ENCODE data around the gene WDR3.

Gene WDR3

GRCh38 chr1:117959364-117959763 lies 29.8 kb downstream of the WDR3 start:
- DNase-seq = no peak

DNA sequence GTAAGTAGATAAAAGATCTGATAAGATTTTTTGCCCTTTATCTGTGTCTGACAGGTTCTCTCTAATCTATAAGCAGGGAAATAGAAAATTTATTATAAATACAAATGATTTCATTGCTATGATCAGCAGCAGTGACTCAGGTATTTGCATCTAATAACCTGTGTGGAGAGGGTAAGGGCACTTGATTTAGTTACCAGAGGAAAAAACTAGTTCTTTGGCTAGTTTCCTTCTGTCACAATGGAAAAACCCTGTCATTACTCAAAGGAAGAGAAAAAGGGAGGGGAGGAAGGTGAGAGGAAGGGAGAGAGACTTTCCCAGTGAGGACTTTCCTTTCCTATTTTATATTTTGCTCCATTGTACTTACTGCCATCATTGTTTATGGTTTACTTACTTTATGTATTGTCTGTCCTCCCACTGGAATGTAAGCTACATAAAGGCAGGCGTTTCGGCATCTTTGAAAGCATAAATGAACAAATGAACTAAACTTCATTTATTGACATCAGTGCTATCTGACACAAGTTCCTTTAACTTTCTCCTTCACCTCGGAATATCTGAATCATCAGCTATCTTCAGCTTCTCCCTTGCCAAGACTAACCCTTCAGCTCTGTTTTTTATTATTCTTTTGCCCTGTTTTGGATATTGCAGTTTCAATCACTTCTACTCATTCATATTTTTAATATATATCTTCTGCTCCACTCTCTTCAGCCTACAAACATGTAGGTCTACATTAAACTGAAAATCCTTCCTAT lies 34.9 kb downstream of the WDR3 start:
- DNase-seq = no peak

DNA sequence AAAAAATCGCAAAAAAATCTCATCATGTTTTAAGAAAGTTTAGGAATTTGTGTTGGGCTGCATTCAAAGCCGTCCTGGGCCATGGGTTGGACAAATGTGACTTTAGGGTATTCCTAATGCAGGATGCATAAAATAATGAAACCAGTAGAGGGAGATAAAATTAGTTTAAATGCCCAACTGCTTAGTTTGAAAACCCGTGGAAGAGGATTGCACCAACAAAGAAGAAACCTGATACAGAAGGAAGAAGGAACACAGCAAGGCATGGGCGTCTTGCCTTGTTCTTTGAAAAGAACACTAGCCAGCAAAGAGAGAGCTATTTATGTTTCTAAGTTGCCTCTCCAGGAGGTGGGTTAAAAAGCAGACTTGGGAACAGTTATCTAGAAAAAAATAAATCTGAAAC lies 37.9 kb downstream of the WDR3 start:
- peak; percentile 40 for DNase-seq

- peak; percentile 52 for DNase-seq
Measured at GRCh38 chr1:117967881-117968280, 38.3 kb downstream of the WDR3 start.

- DNase-seq = no peak
Measured at GRCh38 chr1:117970252-117970651, 40.7 kb downstream of the WDR3 start.

GRCh38 chr1:117971777-117972176 lies 42.2 kb downstream of the WDR3 start:
- DNase-seq = no peak

- DNase-seq = no peak
Measured at GRCh38 chr1:117976381-117976780, 46.8 kb downstream of the WDR3 start.

DNA sequence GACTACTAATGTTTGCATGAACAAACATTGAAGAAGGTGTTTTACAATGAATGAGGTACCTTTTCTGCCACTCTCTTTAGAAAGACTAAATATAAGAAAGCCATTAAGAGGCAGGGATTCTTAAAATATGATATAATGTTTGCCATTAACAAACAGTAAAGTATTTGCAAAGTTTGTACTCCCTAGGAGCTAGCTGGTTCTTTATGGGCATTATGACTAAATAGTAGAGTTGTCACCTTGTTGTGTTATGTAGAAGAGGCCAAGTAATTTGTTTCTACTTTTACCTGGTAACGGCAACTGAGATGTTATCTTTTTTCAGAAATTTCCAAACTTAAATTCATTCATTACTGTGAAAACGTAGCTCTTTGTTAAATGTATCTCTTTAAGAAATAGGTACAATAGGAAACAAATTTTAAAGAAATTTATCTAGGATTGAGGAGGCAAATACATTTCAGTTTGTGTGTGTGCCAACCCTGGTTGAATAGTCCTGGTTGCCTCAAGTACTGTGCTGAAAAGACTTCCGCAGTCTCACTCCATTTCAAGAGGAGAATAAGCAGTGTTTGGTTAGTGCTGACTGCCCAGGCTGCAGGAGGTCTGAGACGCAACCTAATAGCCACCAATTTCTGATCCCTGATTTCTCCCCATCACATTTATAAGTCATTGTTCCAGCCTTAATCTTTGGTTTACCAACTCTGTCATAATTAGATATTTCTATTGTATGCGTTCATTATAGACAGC lies 52.1 kb downstream of the WDR3 start:
- no peak for DNase-seq

DNA sequence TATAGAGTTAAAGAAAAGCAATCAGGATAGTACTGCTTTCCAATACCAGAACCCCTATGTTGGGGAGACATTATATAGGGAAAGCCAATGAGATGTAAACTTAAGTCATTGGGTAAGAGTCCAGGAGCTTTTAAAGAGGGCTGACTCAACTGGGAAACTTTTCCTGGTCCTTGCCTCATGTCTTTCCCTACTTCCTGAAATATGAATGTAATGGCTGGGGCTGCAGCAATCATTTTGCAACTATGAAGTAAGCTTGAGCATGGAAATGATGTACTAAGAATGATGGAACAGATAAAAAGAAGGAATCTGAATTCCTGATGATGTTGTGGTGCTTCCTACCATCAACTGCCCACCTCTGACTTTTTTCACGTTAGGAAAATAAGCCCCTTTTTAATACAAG lies 55.7 kb downstream of the WDR3 start:
- DNase-seq = no peak

GRCh38 chr1:117985973-117986372 lies 56.4 kb downstream of the WDR3 start:
- no peak for DNase-seq

DNA sequence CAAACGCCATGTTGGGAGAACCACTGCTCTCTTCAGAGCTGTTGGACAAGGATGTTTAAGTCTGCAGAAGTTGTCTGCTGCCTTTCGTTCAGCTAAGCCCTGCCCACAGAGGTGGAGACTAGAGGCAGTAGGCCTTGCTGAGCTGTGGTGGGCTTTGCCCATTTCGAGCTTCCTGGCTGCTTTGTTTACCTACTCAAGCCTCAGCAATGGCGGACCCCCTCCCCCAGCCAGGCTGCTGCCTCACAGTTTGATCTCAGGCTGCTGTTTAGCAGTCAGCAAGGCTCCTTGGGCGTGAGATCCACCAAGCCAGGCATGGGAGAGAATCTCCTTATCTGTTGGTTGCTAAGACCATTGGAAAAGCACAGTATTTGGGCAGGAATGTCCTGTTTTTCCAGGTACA lies 74.8 kb downstream of the WDR3 start:
- DNase-seq = no peak

DNA sequence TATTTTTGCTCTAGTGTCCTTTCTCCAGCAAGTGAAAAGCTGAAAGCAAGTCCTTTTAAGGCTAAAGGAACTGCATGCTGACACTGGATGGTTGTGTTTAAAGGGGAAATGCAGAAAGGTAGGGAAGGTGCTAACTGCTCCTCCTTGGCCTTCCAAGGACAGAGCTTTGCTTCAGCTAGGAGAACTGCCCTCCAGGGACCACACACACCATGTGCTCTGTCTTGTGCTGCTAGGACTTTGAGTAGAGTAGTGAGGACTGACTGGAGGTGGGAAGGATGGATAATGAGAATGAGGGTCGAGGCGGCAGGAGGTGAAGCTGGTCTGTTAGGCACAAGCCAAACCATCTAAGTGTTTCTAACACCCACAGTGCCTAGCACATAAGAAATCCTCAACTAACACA lies 77.9 kb downstream of the WDR3 start:
- DNase-seq = no peak

- DNase-seq = no peak
Measured at GRCh38 chr1:118008011-118008410, 78.5 kb downstream of the WDR3 start.

- no peak for DNase-seq
Measured at GRCh38 chr1:118012515-118013124, 83.1 kb downstream of the WDR3 start.

DNA sequence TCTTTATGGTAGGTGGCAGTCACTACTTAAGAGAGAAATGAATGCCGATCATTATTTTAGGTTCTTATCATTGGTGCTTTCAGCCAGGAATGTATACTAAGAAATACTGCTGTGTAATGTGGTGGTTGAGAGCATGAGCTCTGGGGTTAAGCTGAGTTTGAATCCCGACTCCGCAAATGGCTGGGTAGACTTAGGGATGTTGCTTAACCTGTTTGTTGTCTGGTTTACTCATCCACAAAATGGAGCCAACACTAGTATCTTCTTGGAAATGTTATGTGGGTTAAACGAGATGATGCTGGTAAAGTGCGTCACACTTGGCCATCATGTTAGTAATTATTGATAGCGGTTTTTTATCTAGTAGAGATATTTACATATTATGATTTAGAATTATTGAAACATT lies 83.8 kb downstream of the WDR3 start:
- DNase-seq = no peak

DNA sequence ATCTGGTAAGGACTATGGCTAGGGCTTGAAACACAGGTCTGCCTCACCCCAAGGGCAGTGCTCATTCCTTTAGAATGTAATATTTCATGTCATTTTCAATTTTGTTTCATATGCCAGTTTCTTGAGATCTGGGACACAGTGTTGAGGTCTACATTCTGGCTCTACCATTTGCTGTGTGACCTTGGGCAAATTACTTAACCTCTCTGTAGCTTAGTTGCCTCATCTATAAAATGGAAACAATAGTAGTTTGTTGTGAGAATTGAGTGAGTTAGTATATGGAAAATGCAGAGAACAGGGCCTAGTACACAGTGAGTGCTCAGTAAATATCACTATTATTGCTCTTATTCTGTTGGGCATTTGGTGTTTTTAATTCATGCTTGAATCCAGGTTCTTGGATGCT lies 84.4 kb downstream of the WDR3 start:
- DNase-seq = no peak

Measured in hematopoietic multipotent progenitor cell treated with erythropoietin and hydrocortisone succinate and interleukin-3 and kit ligand, for 4 days (in vitro differentiated cells).